GM23338 (cell line): ENCODE results near the gene PUM1.

Source experiments
- CREB1 ChIP-seq: fragments of 250-450 bp; sonication (Bioruptor Pico); IDR thresholded peaks from 2 replicates; pipeline ENCODE4 v1.5.0; 2020; ENCODE audit warnings: low read depth, mild to moderate bottlenecking, moderate library complexity
- EZH2phosphoT487 ChIP-seq: fragments of 200-600 bp; sonication (generic); IDR thresholded peaks from one replicate; pipeline ENCODE4 v1.8.1; 2018; ENCODE audit warnings: antibody characterized with exemption; ENCODE audit not compliant: unreplicated experiment
- JUNB ChIP-seq: IDR thresholded peaks from one replicate; pipeline ENCODE4 v1.6.1; 2016; ENCODE audit warnings: antibody characterized with exemption; ENCODE audit not compliant: unreplicated experiment
- NANOG ChIP-seq: IDR thresholded peaks from 2 replicates; pipeline ENCODE4 v1.6.1; 2016; ENCODE audit warnings: antibody characterized with exemption, borderline replicate concordance
- POLR2AphosphoS5 ChIP-seq: IDR thresholded peaks from 2 replicates; pipeline ENCODE4 v1.6.1; 2016; ENCODE audit warnings: antibody characterized with exemption, low read depth
- TF ChIP-seq, protein P1 (sequence below), 2 experiments: fragments of 200-600 bp in 1 of 2; sonication (generic) in 1 of 2; conservative IDR thresholded peaks; 2 replicates each; pipeline versions ENCODE4 v1.5.1 to v1.6.1; 2016 to 2017; ENCODE audit warnings: antibody characterized with exemption in 2 of 2, low read depth in 2 of 2, mild to moderate bottlenecking in 2 of 2, moderate library complexity in 1 of 2

DNA sequence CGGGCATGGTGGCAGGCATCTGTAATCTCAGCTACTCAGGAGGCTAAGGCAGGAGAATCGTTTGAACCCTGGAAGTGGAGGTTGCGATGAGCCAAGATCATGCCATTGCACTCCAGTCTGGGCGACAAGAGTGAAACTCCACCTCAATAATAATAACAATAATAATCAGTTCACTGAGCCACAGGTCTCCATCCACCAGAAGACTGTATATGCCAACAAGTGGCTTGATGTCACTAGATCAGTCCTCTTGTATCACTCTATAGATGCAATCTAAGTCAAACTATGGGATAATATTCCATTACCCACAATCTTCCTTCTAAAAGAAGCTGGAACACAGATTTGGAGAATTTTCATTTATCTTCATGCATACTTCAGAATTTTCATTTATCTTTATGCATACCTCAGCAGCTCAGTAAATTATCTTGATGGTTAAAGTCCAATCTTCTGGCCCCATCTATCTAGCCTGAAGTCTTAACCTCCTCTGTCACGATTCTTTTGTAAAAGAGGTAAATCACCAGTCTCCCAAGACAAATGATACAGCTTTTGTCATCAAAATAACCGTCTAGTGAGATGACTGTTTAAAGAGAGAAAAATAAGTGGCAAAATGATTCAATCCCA is 61.8 kb downstream of the PUM1 start:
- TF ChIP-seq POLR2AphosphoS5 = no peak
- TF ChIP-seq, protein P1, sequence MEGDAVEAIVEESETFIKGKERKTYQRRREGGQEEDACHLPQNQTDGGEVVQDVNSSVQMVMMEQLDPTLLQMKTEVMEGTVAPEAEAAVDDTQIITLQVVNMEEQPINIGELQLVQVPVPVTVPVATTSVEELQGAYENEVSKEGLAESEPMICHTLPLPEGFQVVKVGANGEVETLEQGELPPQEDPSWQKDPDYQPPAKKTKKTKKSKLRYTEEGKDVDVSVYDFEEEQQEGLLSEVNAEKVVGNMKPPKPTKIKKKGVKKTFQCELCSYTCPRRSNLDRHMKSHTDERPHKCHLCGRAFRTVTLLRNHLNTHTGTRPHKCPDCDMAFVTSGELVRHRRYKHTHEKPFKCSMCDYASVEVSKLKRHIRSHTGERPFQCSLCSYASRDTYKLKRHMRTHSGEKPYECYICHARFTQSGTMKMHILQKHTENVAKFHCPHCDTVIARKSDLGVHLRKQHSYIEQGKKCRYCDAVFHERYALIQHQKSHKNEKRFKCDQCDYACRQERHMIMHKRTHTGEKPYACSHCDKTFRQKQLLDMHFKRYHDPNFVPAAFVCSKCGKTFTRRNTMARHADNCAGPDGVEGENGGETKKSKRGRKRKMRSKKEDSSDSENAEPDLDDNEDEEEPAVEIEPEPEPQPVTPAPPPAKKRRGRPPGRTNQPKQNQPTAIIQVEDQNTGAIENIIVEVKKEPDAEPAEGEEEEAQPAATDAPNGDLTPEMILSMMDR (conservative IDR thresholded peaks at IDR 0.05; ENCODE audit: low read depth in 2 of 2) = no peak
- no peak for TF ChIP-seq NANOG
- TF ChIP-seq JUNB = no peak
- no peak for TF ChIP-seq CREB1 (CRISPR knock-in tag)
- TF ChIP-seq EZH2phosphoT487 = no peak
